Astrocyte (in vitro differentiated cells and primary cell): Measurements from ENCODE around the gene DERL2. TPM values are rescaled to one million over a fixed set of nuclear protein-coding genes. Genes with fewer than 3 reads are reported as not detected.
"Not testable (repeated sequence)": the region's sequence is repeated elsewhere in the genome, so short reads cannot be mapped to it uniquely, and the experiment has no call there.

Experiments
- DNase-seq: peaks from one replicate; pipeline ENCODE4 v3.0.0-alpha.2; 2010; ENCODE audit warnings: low read depth
- FAIRE-seq: peaks from 2 replicates; lab custom pipeline; 2011; peaks lifted over from hg19 to GRCh38; lab: Jason Lieb, UNC
- H2AFZ ChIP-seq: 2 replicates; pipeline ENCODE4 v1.6.0; 2012; ENCODE audit warnings: low read depth, low read length, inconsistent platforms
- H3K27ac ChIP-seq: 2 replicates; pipeline ENCODE4 v1.5.1; 2011; ENCODE audit warnings: low read depth, low read length, inconsistent platforms
- H3K27me3 ChIP-seq: 2 replicates; pipeline ENCODE4 v1.6.0; 2011; ENCODE audit warnings: low read length, inconsistent platforms; ENCODE audit not compliant: insufficient read depth
- H3K36me3 ChIP-seq: 2 replicates; pipeline ENCODE4 v1.5.1; 2011; ENCODE audit warnings: low read length, inconsistent platforms; ENCODE audit not compliant: insufficient read depth
- H3K4me1 ChIP-seq: 2 replicates; pipeline ENCODE4 v1.5.1; 2011; ENCODE audit warnings: low read length, inconsistent platforms; ENCODE audit not compliant: insufficient read depth
- H3K4me2 ChIP-seq: 2 replicates; pipeline ENCODE4 v1.6.0; 2012; ENCODE audit warnings: low read length, inconsistent platforms
- H3K4me3 ChIP-seq: 2 replicates; pipeline ENCODE4 v1.5.1; 2011; ENCODE audit warnings: low read depth, mild to moderate bottlenecking, low read length, inconsistent platforms; ENCODE audit not compliant: insufficient read depth
- H3K79me2 ChIP-seq: 2 replicates; pipeline ENCODE4 v1.6.0; 2012; ENCODE audit warnings: mild to moderate bottlenecking, low read length, inconsistent platforms; ENCODE audit not compliant: insufficient read depth
- H3K9ac ChIP-seq: 2 replicates; pipeline ENCODE4 v1.6.0; 2012; ENCODE audit warnings: mild to moderate bottlenecking, low read length, inconsistent platforms
- H3K9me3 ChIP-seq: 2 replicates; pipeline ENCODE4 v1.5.1; 2012; ENCODE audit warnings: low read depth, mild to moderate bottlenecking, low read length, inconsistent platforms; ENCODE audit not compliant: insufficient read depth
- H4K20me1 ChIP-seq: 2 replicates; pipeline ENCODE4 v1.6.0; 2012; ENCODE audit warnings: low read length, inconsistent platforms; ENCODE audit not compliant: insufficient read depth
- H3K27ac Mint-ChIP-seq: one replicate; pipeline ENCODE4 v1.8.0; 2021; ENCODE audit warnings: mild to moderate bottlenecking, mixed read lengths; ENCODE audit not compliant: unreplicated experiment
- H3K27me3 Mint-ChIP-seq: one replicate; pipeline ENCODE4 v1.8.0; 2021; ENCODE audit warnings: low read depth, mixed read lengths; ENCODE audit not compliant: unreplicated experiment
- H3K36me3 Mint-ChIP-seq: one replicate; pipeline ENCODE4 v1.8.0; 2021; ENCODE audit warnings: low read depth, mixed read lengths; ENCODE audit not compliant: unreplicated experiment
- H3K4me1 Mint-ChIP-seq: one replicate; pipeline ENCODE4 v1.8.0; 2021; ENCODE audit warnings: low read depth, mixed read lengths; ENCODE audit not compliant: unreplicated experiment
- H3K4me3 Mint-ChIP-seq: one replicate; pipeline ENCODE4 v1.8.0; 2021; ENCODE audit warnings: mild to moderate bottlenecking, moderate library complexity, mixed read lengths; ENCODE audit not compliant: unreplicated experiment
- H3K9me3 Mint-ChIP-seq: one replicate; pipeline ENCODE4 v1.8.0; 2021; ENCODE audit warnings: mild to moderate bottlenecking, mixed read lengths; ENCODE audit not compliant: unreplicated experiment
- EZH2 ChIP-seq: IDR thresholded peaks from 2 replicates; pipeline ENCODE4 v1.6.1; 2012; ENCODE audit warnings: mild to moderate bottlenecking, low read length, inconsistent platforms; ENCODE audit not compliant: insufficient read depth
- total RNA-seq: library from RNA; stranded (reverse); gene quantifications from 2 replicates; pipeline ENCODE4 v1.2.1, GENCODE V29; 2021
- TF ChIP-seq, protein P1 (sequence below): IDR thresholded peaks from 2 replicates; pipeline ENCODE4 v1.5.1; 2011; ENCODE audit warnings: low read depth, mild to moderate bottlenecking, inconsistent platforms, low read length, moderate library complexity; ENCODE audit not compliant: insufficient read depth

Gene DERL2
- total RNA-seq, 1 donor from 2014 or later: 90.1 TPM

DNA sequence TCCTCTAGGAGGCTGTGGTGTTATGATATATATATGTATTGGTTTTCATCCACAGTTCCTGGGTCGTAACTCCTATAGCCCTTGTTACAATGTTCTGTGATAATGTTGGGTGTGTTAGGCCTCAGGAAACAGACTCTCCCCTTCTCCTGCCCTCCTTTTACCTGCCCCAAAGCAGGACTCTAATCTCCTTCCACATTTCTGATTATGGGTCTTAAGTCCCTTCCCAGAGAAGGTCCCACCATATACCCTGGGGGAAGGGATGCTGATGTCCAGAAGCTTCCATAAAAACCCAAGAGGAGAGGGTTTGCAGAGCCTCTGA, 46.6 kb downstream of the DERL2 start:
- Histone ChIP-seq H3K4me3 (peak overlapping the region; percentile 99), H3K4me2 (peak overlapping the region; percentile 99), H3K9me3 (no peaks in the 10 kb centered on the region), H3K27me3 (no peaks in the 10 kb centered on the region), H4K20me1 (peaks cover 25% of the 10 kb centered on the region), H3K36me3 (peaks cover 31% of the 10 kb centered on the region), H3K79me2 (peaks cover 41% of the 10 kb centered on the region), H3K4me1 (peaks cover 14% of the 10 kb centered on the region), H2AFZ (peak overlapping the region; percentile 46), H3K9ac (peak overlapping the region; percentile 95), H3K27ac (no peak overlapping the region)
- DNase-seq: no peak
- no peaks in the 10 kb centered on the region for H3K27me3 Mint-ChIP-seq
- H3K36me3 Mint-ChIP-seq: peaks cover 12% of the 10 kb centered on the region
- peak overlapping the region; percentile 45 for H3K27ac Mint-ChIP-seq
- TF ChIP-seq, protein P1, sequence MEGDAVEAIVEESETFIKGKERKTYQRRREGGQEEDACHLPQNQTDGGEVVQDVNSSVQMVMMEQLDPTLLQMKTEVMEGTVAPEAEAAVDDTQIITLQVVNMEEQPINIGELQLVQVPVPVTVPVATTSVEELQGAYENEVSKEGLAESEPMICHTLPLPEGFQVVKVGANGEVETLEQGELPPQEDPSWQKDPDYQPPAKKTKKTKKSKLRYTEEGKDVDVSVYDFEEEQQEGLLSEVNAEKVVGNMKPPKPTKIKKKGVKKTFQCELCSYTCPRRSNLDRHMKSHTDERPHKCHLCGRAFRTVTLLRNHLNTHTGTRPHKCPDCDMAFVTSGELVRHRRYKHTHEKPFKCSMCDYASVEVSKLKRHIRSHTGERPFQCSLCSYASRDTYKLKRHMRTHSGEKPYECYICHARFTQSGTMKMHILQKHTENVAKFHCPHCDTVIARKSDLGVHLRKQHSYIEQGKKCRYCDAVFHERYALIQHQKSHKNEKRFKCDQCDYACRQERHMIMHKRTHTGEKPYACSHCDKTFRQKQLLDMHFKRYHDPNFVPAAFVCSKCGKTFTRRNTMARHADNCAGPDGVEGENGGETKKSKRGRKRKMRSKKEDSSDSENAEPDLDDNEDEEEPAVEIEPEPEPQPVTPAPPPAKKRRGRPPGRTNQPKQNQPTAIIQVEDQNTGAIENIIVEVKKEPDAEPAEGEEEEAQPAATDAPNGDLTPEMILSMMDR: no peak
- H3K4me3 Mint-ChIP-seq: peak overlapping the region; percentile 79
- FAIRE-seq: no peak
- peaks cover 14% of the 10 kb centered on the region for H3K4me1 Mint-ChIP-seq
- no peaks in the 10 kb centered on the region for H3K9me3 Mint-ChIP-seq

DNA sequence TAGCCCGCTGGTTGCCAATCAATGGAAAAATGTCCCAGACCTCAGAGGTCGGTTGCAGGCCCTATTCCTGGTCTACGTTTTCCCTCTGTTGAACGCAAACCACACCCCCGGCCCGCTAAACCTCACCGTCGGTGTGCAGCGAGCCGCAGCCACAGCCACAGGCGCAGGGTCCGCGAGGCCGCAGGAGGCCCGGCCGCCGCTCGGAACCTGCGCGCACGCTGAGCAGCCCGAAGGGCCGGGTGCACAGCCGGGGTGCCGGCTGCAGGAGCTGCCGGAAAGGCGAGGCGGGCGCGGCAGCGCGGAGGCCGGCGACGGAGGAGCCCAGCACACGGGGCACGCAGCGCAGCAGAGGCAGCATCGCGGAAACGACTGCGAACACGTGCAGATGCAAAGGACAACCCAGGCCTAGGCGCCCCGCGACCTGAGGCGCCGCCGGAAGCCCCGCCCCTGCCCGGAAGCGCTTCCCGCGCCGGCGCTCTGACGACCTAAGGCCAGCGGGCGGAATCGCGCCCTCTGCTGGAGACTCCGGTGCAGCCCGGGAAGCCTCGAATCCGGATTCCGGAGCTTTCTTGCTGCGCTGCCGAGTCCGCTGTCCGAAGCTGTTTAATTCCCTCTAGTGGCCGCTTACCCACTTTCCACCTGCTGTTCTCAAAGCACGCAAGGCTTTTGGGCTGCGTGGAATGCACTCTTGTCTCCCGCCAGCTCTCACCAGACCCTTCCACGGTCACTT, 47.1 kb downstream of the DERL2 start, which contains the start of gene C1QBP:
Gene C1QBP (minus strand): TSS at position 440 of the 730 bp plus-strand sequence. CDS start 82 bp downstream, at position 358.
- Histone ChIP-seq H3K36me3 (peaks cover 34% of the 10 kb centered on the region), H4K20me1 (peaks cover 28% of the 10 kb centered on the region), H3K9ac (peak within 1 kb of the TSS; percentile 95), H2AFZ (peak within 1 kb of the TSS; percentile 90), H3K79me2 (peaks cover 44% of the 10 kb centered on the region), H3K27me3 (no peaks in the 10 kb centered on the region), H3K4me2 (peak within 1 kb of the TSS; percentile 99), H3K27ac (peak within 1 kb of the TSS; percentile 72), H3K9me3 (no peaks in the 10 kb centered on the region), H3K4me1 (peaks cover 14% of the 10 kb centered on the region), H3K4me3 (peak within 1 kb of the TSS; percentile 99)
- DNase-seq (peak; percentile 75), FAIRE-seq (no peak)
- peak within 1 kb of the TSS; percentile 92 for H3K27ac Mint-ChIP-seq
- H3K9me3 Mint-ChIP-seq: no peaks in the 10 kb centered on the region
- no peaks in the 10 kb centered on the region for H3K27me3 Mint-ChIP-seq
- no peak for TF ChIP-seq EZH2
- TF ChIP-seq, protein P1: peak; percentile 93
- H3K4me3 Mint-ChIP-seq: peak within 1 kb of the TSS; percentile 89
- peaks cover 13% of the 10 kb centered on the region for H3K36me3 Mint-ChIP-seq
- H3K4me1 Mint-ChIP-seq: peaks cover 14% of the 10 kb centered on the region

DNA sequence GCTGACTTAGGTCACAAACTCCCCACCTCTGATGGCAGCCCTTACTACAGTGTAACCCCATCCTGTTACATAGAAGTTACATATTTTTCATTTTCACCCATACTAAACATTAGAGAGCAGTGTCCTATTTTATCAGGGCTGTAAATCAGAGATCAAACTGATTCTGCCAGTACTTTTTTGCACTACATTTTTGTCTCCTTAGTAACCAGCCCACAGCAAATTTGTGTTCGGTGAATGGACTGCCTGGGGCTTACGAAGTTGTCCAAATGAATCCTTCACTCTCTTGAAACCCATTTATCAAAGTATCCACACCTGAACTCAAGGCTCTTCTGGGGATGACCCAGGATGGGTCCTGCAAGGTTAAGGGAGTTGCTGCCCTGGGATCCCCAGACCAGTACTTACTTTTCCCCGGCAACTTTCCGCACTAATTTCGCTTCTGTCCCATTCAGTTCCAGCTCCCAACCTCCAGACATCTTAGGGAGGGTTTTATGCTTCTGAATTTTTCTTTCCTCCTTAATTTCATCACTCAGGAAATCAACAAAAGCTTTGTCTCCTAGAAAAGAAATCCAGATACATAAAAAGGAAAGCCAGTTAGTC, 48.2 kb downstream of the DERL2 start:
- no peaks in the 10 kb centered on the region for H3K27me3 Mint-ChIP-seq
- TF ChIP-seq EZH2: no peak
- TF ChIP-seq, protein P1: no peak
- peaks cover 18% of the 10 kb centered on the region for H3K36me3 Mint-ChIP-seq
- DNase-seq: peak; percentile 35
- peak overlapping the region; percentile 99 for H3K4me2 ChIP-seq
- H3K4me1 Mint-ChIP-seq: peaks cover 14% of the 10 kb centered on the region
- peak overlapping the region; percentile 99 for H3K4me3 ChIP-seq
- H3K27me3 ChIP-seq: no peaks in the 10 kb centered on the region
- no peak for FAIRE-seq
- peak overlapping the region; percentile 72 for H3K27ac ChIP-seq
- peaks cover 36% of the 10 kb centered on the region for H4K20me1 ChIP-seq
- H3K4me3 Mint-ChIP-seq: peak overlapping the region; percentile 89
- H3K36me3 ChIP-seq: peaks cover 38% of the 10 kb centered on the region
- H2AFZ ChIP-seq: no peak overlapping the region
- peaks cover 14% of the 10 kb centered on the region for H3K4me1 ChIP-seq
- peak overlapping the region; percentile 95 for H3K9ac ChIP-seq
- H3K9me3 ChIP-seq: no peaks in the 10 kb centered on the region
- H3K79me2 ChIP-seq: peaks cover 48% of the 10 kb centered on the region
- peak overlapping the region; percentile 92 for H3K27ac Mint-ChIP-seq
- no peaks in the 10 kb centered on the region for H3K9me3 Mint-ChIP-seq

DNA sequence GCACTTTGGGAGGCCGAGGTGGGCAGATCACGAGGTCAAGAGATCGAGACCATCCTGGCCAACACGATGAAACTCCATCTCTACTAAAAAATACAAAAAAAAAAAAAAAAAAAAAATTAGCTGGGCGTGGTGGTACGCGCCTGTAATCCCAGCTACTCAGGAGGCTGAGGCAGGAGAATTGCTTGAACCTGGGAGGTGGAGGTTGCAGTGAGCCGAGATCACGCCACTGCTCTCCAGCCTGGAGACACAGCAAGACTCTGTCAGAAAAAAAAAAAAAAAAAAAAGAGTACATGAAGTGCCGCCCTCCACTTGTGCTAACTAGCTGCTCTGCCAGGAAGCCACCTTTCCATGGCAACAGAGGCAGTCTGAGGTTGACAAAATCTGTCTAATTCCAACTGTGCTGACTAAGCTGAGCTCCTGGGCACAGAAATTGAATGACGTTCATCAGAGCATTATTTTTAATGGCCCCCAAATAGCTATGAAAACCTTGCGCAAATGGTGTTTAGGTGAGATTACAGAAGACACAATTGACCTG, 50.1 kb downstream of the DERL2 start:
- H3K9ac ChIP-seq, H3K27me3 Mint-ChIP-seq, H3K27me3 ChIP-seq, H2AFZ ChIP-seq, H3K9me3 ChIP-seq, H3K9me3 Mint-ChIP-seq, H3K4me3 ChIP-seq, FAIRE-seq: not testable (repeated sequence)
- Mint-ChIP-seq H3K4me1 (peaks cover 14% of the 10 kb centered on the region), H3K27ac (peak overlapping the region; percentile 24), H3K4me3 (peak overlapping the region; percentile 60), H3K36me3 (peaks cover 23% of the 10 kb centered on the region)
- peak overlapping the region; percentile 3 for H3K27ac ChIP-seq
- H3K36me3 ChIP-seq: peaks cover 49% of the 10 kb centered on the region
- peaks cover 48% of the 10 kb centered on the region for H3K79me2 ChIP-seq
- peak overlapping the region; percentile 20 for H3K4me2 ChIP-seq
- H4K20me1 ChIP-seq: peaks cover 46% of the 10 kb centered on the region
- peak; percentile 39 for DNase-seq
- peaks cover 14% of the 10 kb centered on the region for H3K4me1 ChIP-seq
